Mesendoderm (in vitro differentiated cells): ENCODE results near the gene RFT1.
"Not testable (repeated sequence)": the region's sequence is repeated elsewhere in the genome, so short reads cannot be mapped to it uniquely, and the experiment has no call there.

Experiments used
- DNase-seq: peaks from one replicate; pipeline ENCODE4 v3.0.0; 2013
- H2AK5ac ChIP-seq: 2 replicates; pipeline ENCODE4 v1.6.1; 2013; ENCODE audit warnings: low read length, inconsistent platforms
- H2BK120ac ChIP-seq: 2 replicates; pipeline ENCODE4 v1.6.1; 2013; ENCODE audit warnings: low read depth, mild to moderate bottlenecking, low read length, moderate library complexity, mixed read lengths
- H2BK15ac ChIP-seq: replicated peaks from 2 replicates; pipeline ENCODE4 v1.6.1; 2013; ENCODE audit warnings: low read depth, mild to moderate bottlenecking, moderate library complexity
- H2BK5ac ChIP-seq: 2 replicates; pipeline ENCODE4 v1.6.1; 2013; ENCODE audit warnings: low read length, inconsistent platforms
- H3K18ac ChIP-seq: 2 replicates; pipeline ENCODE4 v1.6.1; 2013; ENCODE audit warnings: mild to moderate bottlenecking, low read length, mixed read lengths
- H3K23ac ChIP-seq: one replicate; pipeline ENCODE4 v1.6.1; 2013; ENCODE audit warnings: low read length
- H3K27ac ChIP-seq: 2 replicates; pipeline ENCODE4 v1.5.1; 2013; ENCODE audit warnings: low read depth, mild to moderate bottlenecking, inconsistent platforms, low read length, moderate library complexity
- H3K27me3 ChIP-seq: 2 replicates; pipeline ENCODE4 v1.6.1; 2013; ENCODE audit warnings: low read length, control low read depth, mild to moderate bottlenecking, inconsistent platforms; ENCODE audit not compliant: insufficient read depth, poor library complexity
- H3K36me3 ChIP-seq: 2 replicates; pipeline ENCODE4 v1.6.1; 2013; ENCODE audit warnings: low read length, inconsistent platforms; ENCODE audit not compliant: control insufficient read depth, insufficient read depth
- H3K4ac ChIP-seq: one replicate; pipeline ENCODE4 v1.6.1; 2013; ENCODE audit warnings: low read depth, mild to moderate bottlenecking, low read length, moderate library complexity
- H3K4me1 ChIP-seq: 2 replicates; pipeline ENCODE4 v1.6.1; 2013; ENCODE audit warnings: low read depth, low read length, inconsistent platforms; ENCODE audit not compliant: control insufficient read depth
- H3K4me2 ChIP-seq: 2 replicates; pipeline ENCODE4 v1.6.1; 2013; ENCODE audit warnings: low read length
- H3K4me3 ChIP-seq: 2 replicates; pipeline ENCODE4 v1.5.1; 2013; ENCODE audit warnings: mild to moderate bottlenecking, low read length
- H3K56ac ChIP-seq: one replicate; pipeline ENCODE4 v1.6.1; 2013; ENCODE audit warnings: low read length
- H3K79me1 ChIP-seq: 2 replicates; pipeline ENCODE4 v1.6.1; 2013; ENCODE audit warnings: low read length, inconsistent platforms
- H3K79me2 ChIP-seq: 2 replicates; pipeline ENCODE4 v1.6.1; 2013; ENCODE audit warnings: mild to moderate bottlenecking, low read length; ENCODE audit not compliant: control insufficient read depth, insufficient read depth
- H3K9ac ChIP-seq: 2 replicates; pipeline ENCODE4 v1.6.1; 2013; ENCODE audit warnings: low read length, inconsistent platforms
- H4K5ac ChIP-seq: one replicate; pipeline ENCODE4 v1.6.1; 2013; ENCODE audit warnings: low read length
- H4K8ac ChIP-seq: one replicate; pipeline ENCODE4 v1.6.1; 2013; ENCODE audit warnings: low read depth, mild to moderate bottlenecking, control low read depth, low read length, moderate library complexity
- WGBS: extraction: QIAGEN DNeasy Blood & Tissue Kit; methylation state at CpG from one replicate; pipeline ENCODE4 v1.1.7; 2013; ENCODE audit warnings: low lambda C conversion rate, missing lambda C conversion rate; ENCODE audit not compliant: insufficient coverage; ENCODE audit errors: extremely low coverage; 5-methylcytosine and 5-hydroxymethylcytosine counted together

Gene RFT1

GRCh38 chr3:53065841-53066480 is 64.3 kb downstream of the RFT1 start:
- H3K4me2 ChIP-seq, result no peak overlapping the region
- H3K4me1 ChIP-seq, result no peaks in the 10 kb centered on the region
- no peak overlapping the region for H3K18ac ChIP-seq
- no peak overlapping the region for H3K23ac ChIP-seq
- no peak overlapping the region for H3K56ac ChIP-seq
- no peaks in the 10 kb centered on the region for H3K79me2 ChIP-seq
- no peak overlapping the region for H2AK5ac ChIP-seq
- no CpG with 5 or more reads among the region's 7 CpGs for WGBS
- H2BK120ac ChIP-seq, result no peak overlapping the region
- H3K4me3 ChIP-seq, result no peak overlapping the region
- no peak overlapping the region for H2BK15ac ChIP-seq
- no peak overlapping the region for H3K9ac ChIP-seq
- no peak overlapping the region for H4K5ac ChIP-seq
- no peak overlapping the region for H3K27ac ChIP-seq
- no peak overlapping the region for H3K4ac ChIP-seq
- H3K27me3 ChIP-seq, result no peaks in the 10 kb centered on the region
- H3K36me3 ChIP-seq, result no peaks in the 10 kb centered on the region
- no peak overlapping the region for H2BK5ac ChIP-seq
- H3K79me1 ChIP-seq, result no peaks in the 10 kb centered on the region
- DNase-seq, result no peak
- no peak overlapping the region for H4K8ac ChIP-seq

- Histone ChIP-seq H3K27me3 (no peaks in the 10 kb centered on the region), H2BK15ac (no peak overlapping the region), H2BK5ac (no peak overlapping the region), H3K56ac (no peak overlapping the region), H4K8ac (no peak overlapping the region), H3K4ac (no peak overlapping the region), H3K36me3 (no peaks in the 10 kb centered on the region), H3K9ac (no peak overlapping the region), H3K79me1 (no peaks in the 10 kb centered on the region), H2BK120ac (no peak overlapping the region), H3K27ac (no peak overlapping the region), H3K18ac (no peak overlapping the region), H3K4me3 (no peak overlapping the region), H4K5ac (no peak overlapping the region), H3K23ac (no peak overlapping the region), H3K4me1 (no peaks in the 10 kb centered on the region), H3K79me2 (no peaks in the 10 kb centered on the region), H3K4me2 (no peak overlapping the region), H2AK5ac (no peak overlapping the region)
- no CpG with 5 or more reads among the region's 2 CpGs for WGBS
- DNase-seq, result no peak
Observed at GRCh38 chr3:53062905-53063304, 67.3 kb downstream of the RFT1 start.

DNA sequence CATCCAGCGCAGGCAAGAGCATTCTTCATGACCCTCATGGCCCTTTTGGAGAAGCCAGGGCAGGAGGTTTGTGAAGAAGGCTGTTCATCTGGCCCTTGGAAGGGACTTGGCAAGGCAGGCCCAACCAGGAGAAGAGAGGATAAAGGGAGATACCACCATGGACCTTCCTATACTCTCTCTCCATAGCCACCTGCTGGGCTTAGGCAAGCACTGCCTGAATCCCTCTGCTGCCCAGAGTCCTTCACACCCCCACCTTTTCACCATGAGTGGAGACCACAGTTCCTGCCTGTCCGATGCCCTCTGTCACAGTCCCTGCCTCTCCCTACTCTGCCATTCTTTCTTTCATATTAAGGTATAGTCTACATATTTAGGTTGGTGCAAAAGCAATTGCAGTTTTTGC is 73.8 kb downstream of the RFT1 start:
- no peaks in the 10 kb centered on the region for H3K79me2 ChIP-seq
- no peaks in the 10 kb centered on the region for H3K79me1 ChIP-seq
- no peak overlapping the region for H2BK15ac ChIP-seq
- no peak overlapping the region for H4K8ac ChIP-seq
- H3K4me1 ChIP-seq, result no peaks in the 10 kb centered on the region
- no peak overlapping the region for H3K56ac ChIP-seq
- H2AK5ac ChIP-seq, result no peak overlapping the region
- DNase-seq, result peak; percentile 73
- no peak overlapping the region for H3K4ac ChIP-seq
- no CpG with 5 or more reads among the region's 2 CpGs for WGBS
- H2BK5ac ChIP-seq, result no peak overlapping the region
- H3K4me3 ChIP-seq, result no peak overlapping the region
- H4K5ac ChIP-seq, result no peak overlapping the region
- no peaks in the 10 kb centered on the region for H3K27me3 ChIP-seq
- no peak overlapping the region for H3K4me2 ChIP-seq
- H3K18ac ChIP-seq, result no peak overlapping the region
- H3K36me3 ChIP-seq, result no peaks in the 10 kb centered on the region
- no peak overlapping the region for H3K9ac ChIP-seq
- no peak overlapping the region for H3K27ac ChIP-seq
- no peak overlapping the region for H3K23ac ChIP-seq
- H2BK120ac ChIP-seq, result no peak overlapping the region

DNA sequence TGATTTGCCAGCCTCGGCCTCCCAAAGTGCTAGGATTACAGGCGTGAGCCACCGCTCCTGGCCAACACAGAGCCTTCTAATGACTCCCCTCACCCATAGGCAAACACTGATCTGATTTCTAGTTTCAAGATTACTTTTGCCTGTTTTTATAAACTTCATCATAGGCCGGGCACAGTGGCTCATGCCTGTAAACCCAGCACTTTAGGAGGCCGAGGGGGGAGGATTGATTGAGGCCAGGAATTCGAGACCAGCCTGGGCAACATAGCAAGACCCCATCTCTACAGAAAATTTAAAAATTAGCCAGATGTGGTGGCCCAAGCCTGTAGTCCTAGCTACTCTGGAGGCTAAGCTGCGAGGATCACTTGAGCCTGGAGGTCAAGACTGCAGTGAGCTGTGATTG is 76.0 kb downstream of the RFT1 start:
- H2BK120ac ChIP-seq, H3K18ac ChIP-seq, H2BK5ac ChIP-seq, H4K8ac ChIP-seq, H3K9ac ChIP-seq, H4K5ac ChIP-seq, DNase-seq, H3K4me2 ChIP-seq, H3K4ac ChIP-seq, H3K27ac ChIP-seq, H3K23ac ChIP-seq, H3K4me3 ChIP-seq, H3K4me1 ChIP-seq, H3K36me3 ChIP-seq, H3K56ac ChIP-seq, H3K79me2 ChIP-seq, H2BK15ac ChIP-seq, H3K79me1 ChIP-seq, H3K27me3 ChIP-seq, H2AK5ac ChIP-seq: not testable (repeated sequence)
- no CpG with 5 or more reads among the region's 7 CpGs for WGBS

GRCh38 chr3:53051929-53052328 is 78.3 kb downstream of the RFT1 start:
- no peak overlapping the region for H3K4me2 ChIP-seq

GRCh38 chr3:53049987-53050386 is 80.2 kb downstream of the RFT1 start:
- peaks cover 5% of the 10 kb centered on the region for H3K27me3 ChIP-seq
- no peak overlapping the region for H2BK5ac ChIP-seq
- no peaks in the 10 kb centered on the region for H3K79me2 ChIP-seq
- no CpG with 5 or more reads among the region's 8 CpGs for WGBS
- no peaks in the 10 kb centered on the region for H3K4me1 ChIP-seq
- H4K5ac ChIP-seq, result no peak overlapping the region
- no peak overlapping the region for H2AK5ac ChIP-seq
- no peaks in the 10 kb centered on the region for H3K36me3 ChIP-seq
- no peak overlapping the region for H3K56ac ChIP-seq
- no peak overlapping the region for H3K4me2 ChIP-seq
- H3K18ac ChIP-seq, result no peak overlapping the region
- no peak overlapping the region for H3K27ac ChIP-seq
- H2BK15ac ChIP-seq, result no peak overlapping the region
- no peak overlapping the region for H3K23ac ChIP-seq
- H3K4me3 ChIP-seq, result no peak overlapping the region
- H3K4ac ChIP-seq, result no peak overlapping the region
- H3K9ac ChIP-seq, result no peak overlapping the region
- no peak for DNase-seq
- no peak overlapping the region for H4K8ac ChIP-seq
- no peaks in the 10 kb centered on the region for H3K79me1 ChIP-seq
- H2BK120ac ChIP-seq, result no peak overlapping the region

More at GRCh38 chr3:53051929-53052328, 78.3 kb downstream of the RFT1 start:
- no peak overlapping the region for H3K4ac ChIP-seq
- H3K27me3 ChIP-seq, result no peaks in the 10 kb centered on the region
- H4K5ac ChIP-seq, result no peak overlapping the region
- H2BK120ac ChIP-seq, result no peak overlapping the region
- H3K36me3 ChIP-seq, result no peaks in the 10 kb centered on the region
- H3K4me3 ChIP-seq, result no peak overlapping the region
- no peak overlapping the region for H3K23ac ChIP-seq
- no peaks in the 10 kb centered on the region for H3K4me1 ChIP-seq
- no peak overlapping the region for H2BK5ac ChIP-seq
- no peak overlapping the region for H3K9ac ChIP-seq
- H3K56ac ChIP-seq, result no peak overlapping the region
- no peak overlapping the region for H3K27ac ChIP-seq
- no peak overlapping the region for H4K8ac ChIP-seq
- H3K18ac ChIP-seq, result no peak overlapping the region
- no peaks in the 10 kb centered on the region for H3K79me2 ChIP-seq
- no peak overlapping the region for H2AK5ac ChIP-seq
- WGBS, result no CpG with 5 or more reads among the region's 2 CpGs
- no peaks in the 10 kb centered on the region for H3K79me1 ChIP-seq
- no peak overlapping the region for H2BK15ac ChIP-seq
- DNase-seq, result peak; percentile 51
